ENCODE data around the gene OSBPL10.
A peak's percentile ranks its signal among the peaks of the same experiment; 100 is the strongest.

The OSBPL10 gene

DNA sequence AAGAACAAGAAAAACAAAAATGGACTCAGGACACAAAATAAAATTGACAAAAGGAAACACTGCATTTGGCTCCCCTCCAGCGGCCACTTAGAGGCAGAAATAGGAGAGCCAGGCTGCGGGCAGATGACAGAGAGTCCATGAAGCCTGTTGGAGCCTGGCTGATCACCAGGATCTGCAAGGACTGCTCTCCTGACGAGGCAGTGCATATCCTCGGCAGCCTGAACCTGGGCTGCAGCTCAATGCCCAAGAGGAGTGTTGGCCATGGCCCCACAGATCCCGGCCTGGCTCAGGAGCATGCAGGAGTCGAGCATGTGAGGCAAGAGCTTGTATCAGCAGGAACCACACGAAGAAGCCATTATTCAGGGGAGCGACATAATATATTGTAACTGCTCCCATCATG, 248.5 kb downstream of the OSBPL10 start:
- no peak for DNase-seq

- DNase-seq: no peak
Observed at GRCh38 chr3:31729573-31729972, 251.5 kb downstream of the OSBPL10 start.

- DNase-seq: no peak
Observed at GRCh38 chr3:31729082-31729481, 252.0 kb downstream of the OSBPL10 start.

- DNase-seq: no peak
Observed at GRCh38 chr3:31728403-31728802, 252.7 kb downstream of the OSBPL10 start.

DNA sequence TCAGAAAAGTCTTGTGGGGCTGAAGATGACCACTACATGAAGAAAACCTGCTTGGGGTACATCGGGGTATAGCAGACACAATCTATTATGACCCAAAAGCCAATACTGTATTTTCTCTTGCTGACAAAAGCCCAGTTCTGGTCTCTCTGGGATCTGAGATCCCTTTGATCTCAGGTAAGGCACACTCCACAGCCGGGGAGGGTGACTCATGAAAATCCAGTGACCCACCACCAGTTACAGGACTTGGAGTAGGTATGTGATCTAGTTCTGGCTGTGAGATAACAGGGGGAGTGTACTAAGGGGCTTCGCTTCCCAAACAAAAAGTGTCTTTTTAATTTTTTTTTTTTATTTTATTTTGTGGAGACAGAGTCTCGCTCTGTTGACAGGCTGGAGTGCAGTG, 255.1 kb downstream of the OSBPL10 start:
- DNase-seq: no peak

DNA sequence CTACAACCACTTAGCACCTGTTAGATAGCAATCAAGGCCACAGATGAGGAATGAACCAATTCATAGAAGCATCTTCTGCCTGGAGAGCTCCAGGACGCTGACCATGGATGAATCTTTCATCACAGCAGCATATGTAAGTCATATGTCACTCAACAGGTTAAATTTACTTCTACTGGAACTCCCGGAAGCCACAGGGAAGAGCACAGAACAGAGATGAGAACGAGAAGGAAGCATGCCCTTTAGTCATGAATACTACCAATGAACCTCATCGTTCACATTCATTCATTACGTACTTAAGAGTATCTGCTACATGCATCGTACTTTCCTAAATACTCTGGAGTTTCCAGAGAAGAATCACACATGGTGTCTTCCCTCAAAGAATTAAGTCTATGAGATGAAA, 255.5 kb downstream of the OSBPL10 start:
- no peak for DNase-seq

DNA sequence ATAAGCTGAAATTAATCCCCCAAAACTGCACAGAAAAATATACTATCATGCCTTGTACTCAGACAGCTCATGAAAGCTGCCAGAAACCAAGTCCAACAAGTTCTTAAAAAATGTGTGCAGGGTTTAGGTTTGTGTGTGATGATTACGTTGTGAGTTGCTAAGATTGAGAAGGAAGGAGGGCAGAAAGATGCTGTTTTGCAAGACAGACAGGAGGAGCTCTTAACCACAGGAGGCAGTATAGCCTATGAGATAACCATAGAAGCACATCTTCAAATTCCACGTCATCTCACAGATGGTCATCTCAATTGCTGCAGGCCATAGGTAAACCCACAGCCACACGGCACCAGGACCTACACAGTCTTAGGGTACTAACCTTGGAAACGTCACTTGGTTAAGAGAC, 256.4 kb downstream of the OSBPL10 start:
- DNase-seq: peak; percentile 0

DNA sequence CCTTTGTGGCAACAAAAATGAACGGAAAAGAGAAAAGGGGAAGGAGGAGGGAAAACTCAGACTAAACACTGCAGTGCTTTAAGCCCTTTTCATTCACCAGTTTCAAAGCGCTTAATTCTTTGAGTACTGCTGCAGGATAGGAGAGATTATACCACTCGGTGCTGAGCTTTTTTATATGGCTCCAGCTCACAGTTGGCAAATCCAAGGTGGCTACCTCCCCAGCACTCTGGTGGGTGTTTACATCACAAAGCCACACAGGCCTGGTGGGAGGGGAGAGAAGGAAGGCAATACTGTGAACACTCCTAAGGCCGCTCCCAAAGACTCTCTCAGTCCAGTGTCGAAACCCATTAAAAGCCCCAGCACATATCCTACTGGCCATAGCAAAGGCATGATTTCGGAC, 256.9 kb downstream of the OSBPL10 start:
- DNase-seq: no peak

- DNase-seq: no peak
Observed at GRCh38 chr3:31723701-31724100, 257.4 kb downstream of the OSBPL10 start.

DNA sequence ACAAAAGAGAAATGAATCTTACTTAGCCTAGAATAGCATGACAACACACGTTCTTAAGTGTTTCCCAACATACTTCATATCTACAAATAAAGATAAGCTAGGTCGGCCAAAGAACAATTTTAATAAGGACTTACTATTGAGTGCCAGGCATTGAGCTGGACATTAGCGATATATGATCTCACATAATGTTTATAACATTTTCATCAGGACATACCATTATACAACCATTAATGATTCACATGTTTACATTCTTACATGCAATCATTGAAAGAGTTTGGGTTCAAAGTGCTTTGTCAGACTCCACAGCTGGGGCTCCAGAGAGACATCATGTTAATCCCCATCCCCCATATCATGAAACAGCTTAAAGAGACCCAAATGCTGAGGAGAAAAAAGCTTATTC, 259.4 kb downstream of the OSBPL10 start:
- DNase-seq: no peak

DNA sequence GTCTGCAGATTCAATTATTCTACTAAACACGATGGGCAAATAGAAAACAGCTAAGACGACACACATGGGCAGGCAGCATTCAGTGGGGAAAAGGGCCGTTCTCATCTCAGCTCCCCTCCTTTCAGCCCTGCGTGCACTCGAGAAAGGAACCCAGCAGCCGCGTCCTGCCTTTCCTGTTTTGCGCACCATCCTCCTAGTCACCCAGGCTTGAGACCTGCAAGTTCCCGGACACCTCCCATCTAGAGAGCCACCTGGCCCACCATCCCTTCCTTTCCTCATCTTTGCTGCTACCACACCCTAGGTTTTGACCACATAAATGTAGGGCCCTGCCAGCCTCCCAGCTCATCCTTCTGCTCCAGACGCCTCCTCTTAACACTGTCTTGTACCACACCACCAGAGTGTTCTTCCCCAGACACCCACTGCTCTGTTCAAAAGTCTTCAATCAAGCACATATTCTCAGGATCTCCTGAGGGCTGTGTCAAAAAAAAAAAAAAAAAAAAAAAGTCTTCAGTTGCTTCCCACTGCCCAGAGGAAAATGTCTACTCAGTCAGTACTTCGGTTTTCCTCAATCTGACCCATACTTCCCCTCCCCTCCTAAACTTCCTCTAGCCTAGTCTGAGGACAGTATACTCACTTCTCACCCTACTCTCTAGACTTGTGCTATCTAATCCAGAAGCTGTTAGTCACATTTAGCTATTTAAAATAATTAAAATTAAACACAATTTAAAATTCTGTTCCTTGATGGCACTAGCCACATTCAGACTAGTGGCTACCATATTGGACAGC, 266.4 kb downstream of the OSBPL10 start:
- no peak for DNase-seq

DNA sequence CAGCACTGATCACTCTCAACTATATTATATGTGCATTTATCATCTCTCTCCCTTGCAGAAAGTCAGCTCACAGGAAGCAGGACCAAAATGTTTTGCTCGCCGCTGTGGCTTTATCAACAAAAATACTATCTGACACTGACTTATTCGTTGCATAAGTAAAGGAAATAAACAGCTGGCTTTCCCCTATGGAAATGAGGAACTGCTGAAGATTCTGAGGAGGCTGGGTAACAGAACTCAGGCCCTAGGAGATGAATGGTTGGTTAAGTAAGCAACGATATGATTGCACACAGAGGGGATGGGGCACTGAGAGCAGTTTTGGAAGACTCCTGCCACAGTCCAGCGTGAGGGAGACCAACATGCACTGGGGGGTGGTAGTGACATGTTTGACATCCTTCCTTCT, 267.2 kb downstream of the OSBPL10 start:
- no peak for DNase-seq

DNA sequence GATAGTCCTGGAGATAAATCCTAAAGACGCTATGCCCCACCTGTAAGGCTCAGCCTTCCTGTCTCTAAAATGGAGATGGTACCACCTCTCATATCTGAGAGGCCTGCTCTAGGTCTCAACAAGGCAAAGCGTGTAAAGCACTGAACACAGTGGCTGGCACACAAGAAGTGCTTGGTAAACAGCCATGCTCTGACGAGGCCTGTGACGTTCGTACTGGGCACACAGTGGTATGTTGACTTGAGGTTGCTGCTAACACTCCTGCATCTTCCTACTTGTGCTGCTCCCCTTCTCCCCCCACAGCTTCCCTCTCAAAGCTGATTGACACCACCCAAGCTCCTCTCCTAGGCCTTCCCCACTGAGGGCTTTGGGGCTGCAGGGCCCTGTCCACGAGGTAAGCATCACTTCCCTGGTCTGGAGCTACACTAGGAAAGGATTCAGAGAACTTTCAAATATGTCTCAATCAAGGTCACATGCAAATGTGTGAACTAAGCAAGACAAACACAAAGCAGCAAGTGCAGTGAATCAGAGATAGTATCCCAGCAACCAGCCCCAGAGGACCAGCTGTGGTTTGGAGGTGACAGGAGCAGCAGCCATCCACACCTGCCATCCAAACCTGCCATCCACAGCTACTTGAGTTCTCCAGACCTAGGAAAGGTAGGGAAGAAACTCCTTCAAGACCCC, 270.8 kb downstream of the OSBPL10 start:
- DNase-seq: no peak

GRCh38 chr3:31709526-31709925, 271.5 kb downstream of the OSBPL10 start:
- no peak for DNase-seq

- DNase-seq: no peak
Observed at GRCh38 chr3:31709005-31709404, 272.1 kb downstream of the OSBPL10 start.

DNA sequence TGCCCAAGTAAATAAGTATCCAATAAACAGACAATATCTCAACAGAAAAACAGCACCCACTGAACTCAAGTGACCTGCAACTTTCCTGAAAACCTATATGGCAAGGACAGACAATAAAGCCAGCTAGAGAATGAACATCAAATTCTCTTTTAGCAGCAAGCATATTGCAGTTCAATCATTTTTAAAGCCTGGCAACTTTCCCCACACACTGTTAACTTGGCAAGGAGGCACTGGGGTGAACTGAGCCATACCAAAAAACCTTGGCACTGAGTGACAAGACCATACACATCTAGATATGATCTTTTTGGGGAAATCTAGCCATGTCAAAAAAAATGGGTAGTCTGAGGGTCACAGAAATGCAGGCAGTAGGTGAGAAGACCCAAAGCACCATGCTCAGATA, 273.8 kb downstream of the OSBPL10 start:
- no peak for DNase-seq

- DNase-seq: no peak
Observed at GRCh38 chr3:31705736-31706135, 275.3 kb downstream of the OSBPL10 start.

- DNase-seq: peak; percentile 51
Observed at GRCh38 chr3:31704591-31705179, 276.4 kb downstream of the OSBPL10 start.

DNA sequence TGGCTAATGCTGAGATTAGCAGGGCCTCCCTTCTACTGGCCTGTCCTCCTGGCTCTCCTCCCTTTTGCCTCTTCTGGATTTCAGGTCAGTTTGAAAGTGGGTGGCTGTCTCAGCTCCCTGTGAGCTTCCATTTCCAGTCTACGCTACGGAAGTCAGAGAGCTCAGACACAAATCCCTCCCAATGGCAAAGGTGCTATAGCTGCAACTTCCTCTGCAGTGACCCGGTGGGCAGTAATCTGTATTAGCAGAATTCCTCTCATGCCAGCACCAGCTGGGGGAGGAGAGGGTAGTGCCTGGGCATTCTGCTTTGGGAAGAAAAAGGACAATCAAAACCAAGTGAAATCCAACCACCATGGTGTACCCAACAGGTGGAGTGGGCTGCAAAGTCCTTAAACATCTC, 276.9 kb downstream of the OSBPL10 start:
- DNase-seq: no peak

- no peak for DNase-seq
Observed at GRCh38 chr3:31701286-31701685, 279.8 kb downstream of the OSBPL10 start.

DNA sequence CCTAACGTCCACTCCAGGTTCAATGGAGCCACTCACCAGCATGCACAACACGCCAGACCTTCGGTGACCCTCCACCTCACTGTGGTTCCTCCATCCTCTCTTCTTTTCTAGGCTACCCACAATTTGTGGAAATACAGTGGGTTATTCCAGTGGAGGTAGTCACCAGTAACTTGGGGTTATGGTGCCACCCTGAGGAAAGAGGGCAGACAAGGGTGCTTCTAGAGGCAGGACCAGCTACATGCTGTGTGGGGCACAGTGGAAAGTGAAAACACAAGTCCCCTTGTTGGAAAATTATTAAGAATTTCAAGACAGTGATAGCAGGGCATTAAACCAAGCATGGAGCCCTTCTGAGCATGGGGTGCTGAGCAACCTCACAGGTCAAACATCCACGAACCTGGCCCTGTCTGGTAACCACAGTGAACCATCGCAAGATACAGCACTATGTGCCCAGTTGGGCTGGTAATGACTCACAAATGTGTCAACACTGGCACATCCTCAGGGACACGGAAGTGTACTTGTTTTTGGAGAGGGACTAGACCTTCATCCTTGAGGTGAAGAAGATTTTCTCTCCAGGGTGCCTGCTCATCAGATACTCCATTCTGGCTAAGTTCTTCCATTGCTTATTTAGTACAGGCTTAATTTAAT, 281.6 kb downstream of the OSBPL10 start:
- peak; percentile 4 for DNase-seq

- no peak for DNase-seq
Observed at GRCh38 chr3:31696815-31697548, 284.1 kb downstream of the OSBPL10 start.

GRCh38 chr3:31696009-31696297, 285.1 kb downstream of the OSBPL10 start:
- DNase-seq: no peak

All from kidney glomerular epithelial cell (primary cell).